DND-41 (cell line): ENCODE results near the gene CFAP61.

ENCODE experiments used
- ATAC-seq: fragments of 200-7000 bp; cut with Tn5 transposase; 3 replicates; pipeline ENCODE4 v1.9.1; 2021; ENCODE audit warnings: low read depth; ENCODE audit not compliant: insufficient read depth
- DNase-seq: peaks from one replicate; pipeline ENCODE4 v3.0.0-alpha.2; 2020
- H2AFZ ChIP-seq: 2 replicates; pipeline ENCODE4 v1.6.0; 2012; ENCODE audit warnings: low read depth, low read length
- H3K27ac ChIP-seq: 2 replicates; pipeline ENCODE4 v1.5.1; 2012; ENCODE audit warnings: low read length, inconsistent platforms
- H3K27me3 ChIP-seq: fragments of 200-600 bp; sonication (generic); 2 replicates; pipeline ENCODE4 v1.6.0; 2012; ENCODE audit warnings: low read length, mild to moderate bottlenecking, inconsistent platforms; ENCODE audit not compliant: insufficient read depth, poor library complexity
- H3K36me3 ChIP-seq: 2 replicates; pipeline ENCODE4 v1.5.1; 2012; ENCODE audit warnings: low read length, inconsistent platforms; ENCODE audit not compliant: insufficient read depth
- H3K4me1 ChIP-seq: 2 replicates; pipeline ENCODE4 v1.5.1; 2012; ENCODE audit warnings: mild to moderate bottlenecking, low read length; ENCODE audit not compliant: insufficient read depth
- H3K4me2 ChIP-seq: 2 replicates; pipeline ENCODE4 v1.6.0; 2012; ENCODE audit warnings: mild to moderate bottlenecking, moderate library complexity, low read length, inconsistent platforms; ENCODE audit not compliant: insufficient read depth
- H3K4me3 ChIP-seq, 2 experiments: fragments of 200-600 bp in 1 of 2; shearing (Covaris generic) in 1 of 2; 2 replicates each; pipeline ENCODE4 v1.5.1; 2012 to 2016; ENCODE audit warnings: inconsistent platforms in 2 of 2, low read length in 2 of 2, mild to moderate bottlenecking in 2 of 2, low read depth in 1 of 2, moderate library complexity in 1 of 2
- H3K79me2 ChIP-seq: 2 replicates; pipeline ENCODE4 v1.6.0; 2012; ENCODE audit warnings: low read length, inconsistent platforms; ENCODE audit not compliant: insufficient read depth
- H3K9ac ChIP-seq: 2 replicates; pipeline ENCODE4 v1.6.0; 2012; ENCODE audit warnings: low read depth, mild to moderate bottlenecking, inconsistent platforms, low read length, moderate library complexity
- H3K9me3 ChIP-seq: 2 replicates; pipeline ENCODE4 v1.5.1; 2012; ENCODE audit warnings: low read length, moderate library complexity, mild to moderate bottlenecking, inconsistent platforms; ENCODE audit not compliant: insufficient read depth, severe bottlenecking
- H4K20me1 ChIP-seq: 2 replicates; pipeline ENCODE4 v1.6.0; 2012; ENCODE audit warnings: low read length; ENCODE audit not compliant: insufficient read depth
- EZH2 ChIP-seq: IDR thresholded peaks from 3 replicates; pipeline ENCODE4 v1.6.1; 2012; ENCODE audit warnings: borderline replicate concordance, low read depth, mild to moderate bottlenecking, moderate library complexity, low read length, inconsistent platforms; ENCODE audit not compliant: severe bottlenecking
- TF ChIP-seq, protein P1 (sequence below): IDR thresholded peaks from 2 replicates; pipeline ENCODE4 v1.5.1; 2012; ENCODE audit warnings: borderline replicate concordance, low read length, moderate library complexity, mild to moderate bottlenecking; ENCODE audit not compliant: poor library complexity, severe bottlenecking; ENCODE audit errors: extremely low read depth

Gene CFAP61

GRCh38 chr20:20229595-20229994 lies 177.3 kb downstream of the CFAP61 start:
- H3K9ac ChIP-seq, result no peak overlapping the region
- TF ChIP-seq EZH2, result no peak
- TF ChIP-seq, protein P1, sequence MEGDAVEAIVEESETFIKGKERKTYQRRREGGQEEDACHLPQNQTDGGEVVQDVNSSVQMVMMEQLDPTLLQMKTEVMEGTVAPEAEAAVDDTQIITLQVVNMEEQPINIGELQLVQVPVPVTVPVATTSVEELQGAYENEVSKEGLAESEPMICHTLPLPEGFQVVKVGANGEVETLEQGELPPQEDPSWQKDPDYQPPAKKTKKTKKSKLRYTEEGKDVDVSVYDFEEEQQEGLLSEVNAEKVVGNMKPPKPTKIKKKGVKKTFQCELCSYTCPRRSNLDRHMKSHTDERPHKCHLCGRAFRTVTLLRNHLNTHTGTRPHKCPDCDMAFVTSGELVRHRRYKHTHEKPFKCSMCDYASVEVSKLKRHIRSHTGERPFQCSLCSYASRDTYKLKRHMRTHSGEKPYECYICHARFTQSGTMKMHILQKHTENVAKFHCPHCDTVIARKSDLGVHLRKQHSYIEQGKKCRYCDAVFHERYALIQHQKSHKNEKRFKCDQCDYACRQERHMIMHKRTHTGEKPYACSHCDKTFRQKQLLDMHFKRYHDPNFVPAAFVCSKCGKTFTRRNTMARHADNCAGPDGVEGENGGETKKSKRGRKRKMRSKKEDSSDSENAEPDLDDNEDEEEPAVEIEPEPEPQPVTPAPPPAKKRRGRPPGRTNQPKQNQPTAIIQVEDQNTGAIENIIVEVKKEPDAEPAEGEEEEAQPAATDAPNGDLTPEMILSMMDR, result no peak
- no peaks in the 10 kb centered on the region for H3K79me2 ChIP-seq
- no peaks in the 10 kb centered on the region for H3K4me1 ChIP-seq
- no peak overlapping the region for H2AFZ ChIP-seq
- DNase-seq (no peak), ATAC-seq (no peak)
- no peak overlapping the region for H3K4me2 ChIP-seq
- H4K20me1 ChIP-seq, result no peaks in the 10 kb centered on the region
- no peak overlapping the region for H3K4me3 ChIP-seq
- H3K27ac ChIP-seq, result no peak overlapping the region
- peaks cover 3% of the 10 kb centered on the region for H3K27me3 ChIP-seq
- no peaks in the 10 kb centered on the region for H3K9me3 ChIP-seq
- no peaks in the 10 kb centered on the region for H3K36me3 ChIP-seq

- TF ChIP-seq, protein P1, result no peak
- no peak for TF ChIP-seq EZH2
- peaks cover 3% of the 10 kb centered on the region for H3K27me3 ChIP-seq
- no peak overlapping the region for H3K4me2 ChIP-seq
- no peaks in the 10 kb centered on the region for H3K4me1 ChIP-seq
- no peak overlapping the region for H2AFZ ChIP-seq
- H3K4me3 ChIP-seq, result no peak overlapping the region
- DNase-seq (no peak), ATAC-seq (no peak)
- no peaks in the 10 kb centered on the region for H3K36me3 ChIP-seq
- H3K79me2 ChIP-seq, result no peaks in the 10 kb centered on the region
- no peak overlapping the region for H3K27ac ChIP-seq
- no peaks in the 10 kb centered on the region for H4K20me1 ChIP-seq
- no peaks in the 10 kb centered on the region for H3K9me3 ChIP-seq
- H3K9ac ChIP-seq, result no peak overlapping the region
Observed at GRCh38 chr20:20230741-20231140, 178.4 kb downstream of the CFAP61 start.

DNA sequence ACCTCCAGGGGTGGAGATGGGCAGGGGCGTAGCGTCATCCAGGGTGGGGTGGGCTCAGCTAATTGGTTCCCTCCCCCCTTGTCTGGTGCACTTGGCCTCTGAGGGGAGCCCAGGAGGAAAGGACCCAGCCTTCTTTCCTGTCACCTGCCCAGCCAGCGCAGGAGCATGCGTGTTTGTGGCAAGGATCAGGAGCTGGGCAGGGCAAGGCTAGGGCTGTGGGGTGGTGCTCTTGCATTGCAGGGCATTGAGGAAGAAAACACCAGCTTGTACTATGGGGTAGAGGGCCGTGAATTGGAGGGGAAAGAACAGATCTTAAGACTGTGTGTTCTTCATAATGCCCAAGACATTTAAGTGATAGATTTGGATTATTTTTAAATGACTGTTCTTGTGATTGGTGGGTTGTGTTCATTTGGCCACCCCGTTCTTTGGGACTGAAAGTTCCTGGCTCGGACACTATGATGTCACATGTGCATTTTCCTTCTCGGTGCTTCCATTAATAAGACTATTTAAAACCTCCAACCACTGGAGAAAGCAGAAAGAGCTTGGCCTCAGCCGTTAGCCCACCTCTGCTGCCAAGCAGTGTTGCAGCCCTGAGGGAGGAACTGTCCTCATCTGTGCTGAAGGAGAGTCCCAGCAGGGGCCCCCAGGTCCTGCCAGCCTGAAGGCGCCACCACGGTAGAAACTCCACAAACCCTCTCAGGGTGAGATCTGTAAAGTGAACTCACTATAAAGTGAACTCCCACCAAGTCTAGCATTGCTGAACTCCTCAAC lies 179.4 kb downstream of the CFAP61 start:
- Histone ChIP-seq H3K27me3 (peaks cover 3% of the 10 kb centered on the region), H2AFZ (no peak overlapping the region), H3K9ac (no peak overlapping the region), H3K9me3 (no peaks in the 10 kb centered on the region), H3K4me1 (no peaks in the 10 kb centered on the region), H3K4me3 (no peak overlapping the region), H3K36me3 (no peaks in the 10 kb centered on the region), H4K20me1 (no peaks in the 10 kb centered on the region), H3K4me2 (no peak overlapping the region), H3K79me2 (no peaks in the 10 kb centered on the region), H3K27ac (no peak overlapping the region)
- ATAC-seq, result no peak; the same call in 2 of the 3 replicates
- TF ChIP-seq, protein P1, result no peak
- no peak for TF ChIP-seq EZH2
- DNase-seq, result no peak
